ENCODE data around the gene KCNAB2.

- TF ChIP-seq SIN3A (IDR thresholded peaks at IDR 0.05; ENCODE audit: borderline replicate concordance, insufficient read depth, low read length) (no peak), REST (IDR thresholded peaks at IDR 0.05; ENCODE audit: insufficient read depth in 1 of 2, low read depth in 2 of 2, low read length in 2 of 2) (no peak), POLR2AphosphoS5 (IDR thresholded peaks at IDR 0.05; ENCODE audit: low read depth, low read length) (no peak), TAF1 (IDR thresholded peaks at IDR 0.05; ENCODE audit: borderline replicate concordance, insufficient read depth, low read length) (no peak)
Observed at GRCh38 chr1:6134741-6135510, 89.2 kb downstream of the KCNAB2 start.

All from PFSK-1 (cell line).